ENCODE results near the gene ADI1.
"Not testable (repeated sequence)": the region's sequence is repeated elsewhere in the genome, so short reads cannot be mapped to it uniquely, and the experiment has no call there.

ADI1 gene

GRCh38 chr2:3529316-3530025 is 10.1 kb upstream of the ADI1 start:
- no peak for DNase-seq (ENCODE audit: low spot score)

GRCh38 chr2:3527886-3528785 is 8.8 kb upstream of the ADI1 start:
- no peak for DNase-seq (ENCODE audit: low spot score)

GRCh38 chr2:3526871-3527270 is 7.5 kb upstream of the ADI1 start:
- DNase-seq (ENCODE audit: low spot score) = no peak

GRCh38 chr2:3523551-3524041 is 4.3 kb upstream of the ADI1 start:
- DNase-seq (ENCODE audit: low spot score) = no peak

GRCh38 chr2:3522961-3523421 is 3.7 kb upstream of the ADI1 start:
- DNase-seq (ENCODE audit: low spot score) = peak; percentile 70

GRCh38 chr2:3520591-3520990 is 1.3 kb upstream of the ADI1 start:
- DNase-seq (ENCODE audit: low spot score) = no peak

- DNase-seq (ENCODE audit: low spot score) = peak; percentile 95
Measured at GRCh38 chr2:3518496-3519254, 656 bp downstream of the ADI1 start.

GRCh38 chr2:3517948-3518495 is 1.3 kb downstream of the ADI1 start:
- peak; percentile 72 for DNase-seq (ENCODE audit: low spot score)

GRCh38 chr2:3516831-3517230 is 2.5 kb downstream of the ADI1 start:
- no peak for DNase-seq (ENCODE audit: low spot score)

GRCh38 chr2:3515438-3515837 is 3.9 kb downstream of the ADI1 start:
- not testable (repeated sequence) for DNase-seq (ENCODE audit: low spot score)

- DNase-seq (ENCODE audit: low spot score) = peak; percentile 77
Measured at GRCh38 chr2:3513026-3513810, 6.1 kb downstream of the ADI1 start.

- no peak for DNase-seq (ENCODE audit: low spot score)
Measured at GRCh38 chr2:3512086-3512485, 7.2 kb downstream of the ADI1 start.

- DNase-seq (ENCODE audit: low spot score) = no peak
Measured at GRCh38 chr2:3505771-3506170, 13.6 kb downstream of the ADI1 start.

GRCh38 chr2:3504741-3505140 is 14.6 kb downstream of the ADI1 start:
- no peak for DNase-seq (ENCODE audit: low spot score)

- no peak for DNase-seq (ENCODE audit: low spot score)
Measured at GRCh38 chr2:3503483-3503882, 15.8 kb downstream of the ADI1 start.

- no peak for DNase-seq (ENCODE audit: low spot score)
Measured at GRCh38 chr2:3503046-3503445, 16.3 kb downstream of the ADI1 start.

GRCh38 chr2:3500326-3500899 is 18.9 kb downstream of the ADI1 start:
- DNase-seq (ENCODE audit: low spot score) = no peak

- DNase-seq (ENCODE audit: low spot score) = no peak
Measured at GRCh38 chr2:3498783-3499394, 20.4 kb downstream of the ADI1 start.

- DNase-seq (ENCODE audit: low spot score) = not testable (repeated sequence)
Measured at GRCh38 chr2:3496708-3497080, 22.6 kb downstream of the ADI1 start.

GRCh38 chr2:3494984-3495666 is 24.2 kb downstream of the ADI1 start:
- no peak for DNase-seq (ENCODE audit: low spot score)
